Right renal cortex interstitium (tissue), 3 donors: ENCODE results near the gene F12. TPM values are rescaled to one million over a fixed set of nuclear protein-coding genes. Genes with fewer than 3 reads are reported as not detected.

ENCODE experiments used
- DNase-seq, 3 donors: peaks; one replicate each; pipeline ENCODE4 v3.0.0-alpha.2; 2013; ENCODE audit warnings: low read depth in 3 of 3, low spot score in 2 of 3
- polyA plus RNA-seq, 3 donors: library from polyadenylated mRNA; unstranded; fragments of 120-200 nt; gene quantifications; one replicate each; pipeline ENCODE4 v1.2.1, GENCODE V29; 2013; ENCODE audit not compliant: insufficient read length in 3 of 3

Gene F12
- polyA plus RNA-seq, 3 donors, result 3.5 to 6.4 (median 4.6) TPM

DNA sequence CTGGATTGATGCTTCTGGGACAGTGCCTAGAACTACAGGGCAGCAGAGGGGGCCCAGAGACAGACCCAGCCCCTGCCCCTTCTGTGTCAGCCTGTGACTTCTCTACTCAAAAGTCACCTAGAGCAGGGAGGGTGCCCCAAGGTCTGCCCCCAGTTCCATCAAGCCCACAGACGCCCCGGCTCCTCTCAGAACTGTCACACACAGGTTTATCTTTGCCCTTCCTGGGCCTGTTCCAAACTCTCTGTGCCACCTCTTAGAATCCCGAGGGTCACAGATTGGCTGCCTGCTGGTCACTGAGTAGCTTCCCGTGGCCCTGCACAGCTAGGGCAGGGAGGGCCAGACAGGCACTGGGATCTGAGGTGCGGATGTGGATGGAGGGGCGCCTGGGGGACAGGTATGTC, 49.9 kb downstream of the F12 start:
- no peak for DNase-seq

DNA sequence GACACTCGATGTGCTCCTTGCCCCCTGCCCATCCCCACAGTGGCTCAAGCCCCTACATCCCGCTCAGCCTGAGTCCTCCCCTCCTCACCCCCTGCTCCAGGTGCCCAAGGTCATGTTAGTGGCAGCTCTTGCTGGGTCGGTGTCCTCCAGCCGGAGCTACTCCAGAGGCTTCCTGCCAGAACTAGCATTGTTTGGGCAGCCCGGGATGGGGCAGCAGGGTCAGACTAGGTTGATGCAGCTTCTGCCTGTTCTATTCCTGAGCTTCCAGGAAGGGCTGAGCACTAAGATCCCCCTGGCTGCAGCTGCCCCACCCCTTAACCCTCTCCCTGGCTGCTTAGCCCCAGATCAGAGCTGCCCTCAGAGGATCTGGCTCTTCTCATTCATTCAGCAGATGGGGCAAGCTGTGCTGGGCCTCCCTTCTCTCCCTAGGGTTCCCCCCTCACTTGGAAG, 51.0 kb downstream of the F12 start:
- DNase-seq, result no peak

GRCh38 chr5:177357459-177358351, 51.7 kb downstream of the F12 start, which contains the start of gene RGS14:
Gene RGS14 (plus strand): TSS chr5:177357924. CDS start chr5:177358025, 101 bp downstream.
- DNase-seq, result no peak

- no peak for DNase-seq
Measured at GRCh38 chr5:177357146-177357458, 52.3 kb downstream of the F12 start.

DNA sequence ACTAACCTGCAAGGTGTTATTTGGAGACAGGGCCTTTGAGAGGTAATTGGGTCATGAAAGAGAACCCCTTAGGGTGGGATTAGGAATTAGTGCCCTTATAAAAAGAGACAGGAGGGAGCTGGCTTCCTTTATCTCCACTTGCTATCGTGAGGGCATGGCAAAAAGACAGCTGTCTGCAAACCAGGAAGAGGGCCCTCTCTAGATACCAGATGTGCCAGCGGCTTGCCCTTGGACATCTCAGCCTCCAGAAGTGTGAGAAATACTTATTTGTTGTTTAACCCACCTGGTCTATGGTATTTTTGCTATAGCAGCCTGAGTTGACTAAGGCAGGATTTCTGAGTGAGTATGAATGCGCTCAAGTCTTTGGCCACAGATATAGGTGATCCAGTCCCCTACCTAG, 52.6 kb downstream of the F12 start:
- DNase-seq, result no peak

- DNase-seq, result no peak
Measured at GRCh38 chr5:177355868-177356168, 53.5 kb downstream of the F12 start.

DNA sequence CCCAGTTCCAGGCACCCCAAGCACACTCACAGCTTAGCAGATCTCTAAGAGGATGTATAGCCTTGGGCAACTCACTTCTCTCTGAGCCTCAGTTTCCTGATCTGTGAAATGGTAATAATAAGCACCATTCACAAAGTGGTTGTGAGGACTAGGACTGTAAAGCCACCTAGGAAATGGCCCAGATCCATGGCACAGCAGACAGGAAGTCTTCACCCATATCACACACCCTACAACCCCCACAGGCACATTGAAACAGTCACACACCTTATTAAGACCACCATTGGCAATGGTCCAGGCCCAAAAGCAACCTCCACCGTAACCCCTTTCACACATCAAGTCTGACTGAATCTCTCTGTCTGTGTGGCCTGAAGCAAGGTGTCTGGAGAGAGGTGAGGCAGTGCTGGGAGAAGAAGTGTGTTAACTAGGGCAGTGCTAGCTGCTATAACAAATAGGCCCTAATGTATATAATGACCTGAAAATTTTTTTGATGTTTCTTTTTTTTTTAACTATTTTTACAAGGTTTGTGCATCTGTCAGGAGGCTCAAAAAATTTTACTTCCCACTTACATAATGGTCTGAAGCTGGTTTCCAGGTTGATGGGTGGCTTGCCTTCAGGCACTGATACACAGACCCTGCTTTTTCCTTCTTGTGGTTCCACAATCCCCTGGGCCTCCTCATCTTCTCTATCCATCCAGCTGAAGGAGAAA, 54.0 kb downstream of the F12 start:
- no peak for DNase-seq

DNA sequence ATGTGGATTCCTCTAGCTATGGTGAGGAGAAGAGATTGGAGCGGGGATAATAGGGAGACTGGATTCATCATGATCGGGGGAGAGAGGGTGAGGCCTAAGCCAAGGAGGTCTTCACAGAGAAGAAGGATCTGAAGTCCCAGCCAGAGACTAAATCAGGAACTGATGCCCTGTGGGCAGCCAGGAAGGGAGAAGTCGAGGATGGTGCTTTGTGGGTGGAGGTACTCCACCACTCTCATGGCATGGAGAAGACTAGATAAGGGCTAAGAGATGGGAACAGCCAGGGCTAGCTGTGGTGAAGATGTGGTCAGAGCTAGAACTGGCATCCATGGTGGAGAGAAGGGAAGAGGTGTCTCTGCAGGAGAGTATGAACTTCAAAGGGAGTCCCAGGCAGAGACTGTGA, 54.7 kb downstream of the F12 start:
- DNase-seq, result no peak

- DNase-seq, result no peak
Measured at GRCh38 chr5:177354256-177354655, 55.1 kb downstream of the F12 start.

DNA sequence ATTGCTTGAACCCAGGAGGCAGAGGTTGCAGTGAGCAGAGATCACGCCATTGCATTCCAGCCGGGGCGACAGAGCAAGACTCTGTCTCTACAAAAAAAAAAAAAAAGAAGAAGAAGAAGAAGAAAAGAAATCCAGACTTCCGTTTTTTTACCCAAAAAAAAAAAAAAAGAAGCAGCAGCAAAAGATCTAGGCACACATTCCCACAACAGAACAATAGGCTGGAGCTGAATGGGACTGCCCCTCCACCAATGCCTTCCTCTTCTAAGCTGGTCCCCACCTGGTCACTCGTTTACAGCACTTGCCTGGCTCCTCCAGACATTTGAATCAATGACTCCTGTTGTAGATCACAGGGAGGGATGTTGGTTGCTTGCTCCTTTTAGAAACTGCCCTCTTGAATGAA, 56.3 kb downstream of the F12 start:
- DNase-seq, result no peak

Other genes with a start within 250 kb of the F12 start
- gene RAB24, start 105.8 kb downstream of the F12 start, polyA plus RNA-seq, result 10 to 100 TPM; 22.9 to 30.9 (median 25.7) TPM
- 100 to 1,000 TPM; 105 to 139 (median 112) TPM for gene PRELID1, start 105.8 kb downstream of the F12 start, polyA plus RNA-seq
- gene MXD3, start 97.7 kb downstream of the F12 start, polyA plus RNA-seq, result 10 to 100 TPM in 2 of 3 donors, 1 to 10 TPM in 1; 9.8 to 11.4 (median 10.5) TPM
- gene LMAN2, start 57.9 kb downstream of the F12 start, polyA plus RNA-seq, result 100 to 1,000 TPM; 128 to 136 (median 131) TPM
- 10 to 100 TPM; 10.5 to 15.8 (median 11.8) TPM for gene RGS14, start 51.6 kb downstream of the F12 start, polyA plus RNA-seq
- gene SLC34A1, start 25.1 kb downstream of the F12 start, polyA plus RNA-seq, result 100 to 1,000 TPM; 118 to 190 (median 157) TPM
- gene PFN3, start 8.9 kb downstream of the F12 start, polyA plus RNA-seq, result under 1 TPM; 0.47 to 0.72 (median 0.67) TPM
- 10 to 100 TPM; 20.3 to 26.2 (median 23.3) TPM for gene GRK6, start 17.1 kb upstream of the F12 start, polyA plus RNA-seq
- 1 to 10 TPM in 1 of 3 donors, under 1 TPM in 2; 0.95 to 1.1 (median 0.97) TPM for gene PRR7, start 37.2 kb upstream of the F12 start, polyA plus RNA-seq
- 100 to 1,000 TPM; 171 to 177 (median 175) TPM for gene DBN1, start 64.1 kb upstream of the F12 start, polyA plus RNA-seq
- gene PDLIM7, start 88.0 kb upstream of the F12 start, polyA plus RNA-seq, result 10 to 100 TPM; 62.4 to 72.7 (median 69.0) TPM
- gene DOK3, start 100.3 kb upstream of the F12 start, polyA plus RNA-seq, result 1 to 10 TPM; 3.3 to 4.3 (median 3.8) TPM
- 100 to 1,000 TPM in 1 of 3 donors, 10 to 100 TPM in 2; 93.0 to 105 (median 96.6) TPM for gene DDX41, start 107.4 kb upstream of the F12 start, polyA plus RNA-seq
- 10 to 100 TPM; 60.9 to 65.2 (median 61.1) TPM for gene FAM193B, start 145.0 kb upstream of the F12 start, polyA plus RNA-seq
- 100 to 1,000 TPM; 150 to 186 (median 177) TPM for gene TMED9, start 182.6 kb upstream of the F12 start, polyA plus RNA-seq
- 10 to 100 TPM; 19.3 to 20.4 (median 20.3) TPM for gene B4GALT7, start 190.6 kb upstream of the F12 start, polyA plus RNA-seq